Measurements from ENCODE around the gene MICA.

MICA gene

DNA sequence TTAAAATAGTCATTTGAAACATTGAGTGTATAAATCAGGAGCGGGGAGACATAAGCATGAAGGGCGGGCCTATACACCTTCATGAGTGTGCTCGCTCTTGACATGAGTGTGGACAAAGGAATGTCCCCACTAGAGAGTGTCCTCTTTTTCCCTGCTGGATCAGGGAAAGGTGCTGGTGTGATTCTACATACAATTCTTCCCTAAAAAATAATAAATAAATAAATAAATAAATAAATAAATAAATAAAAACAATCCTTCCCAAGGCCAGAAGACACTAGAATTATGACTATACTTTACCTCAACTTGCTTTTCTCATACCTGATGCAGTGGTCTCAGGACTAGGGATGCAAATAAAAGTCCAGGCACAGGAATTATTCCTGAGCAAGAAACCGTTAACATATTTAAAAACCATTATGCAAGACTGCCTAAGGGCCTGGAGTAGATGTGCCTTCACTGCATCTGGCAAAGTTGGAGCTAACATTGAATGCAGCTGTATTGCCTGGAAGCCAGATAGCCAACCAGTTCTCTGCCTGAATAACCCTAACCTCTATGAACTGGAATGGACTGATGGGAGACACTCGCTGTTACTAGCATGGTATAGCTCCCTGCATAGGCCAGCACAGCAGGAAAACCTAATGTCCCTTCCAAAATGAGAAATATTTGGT, 57.1 kb downstream of the MICA start:
- DNase-seq (ENCODE audit: low read depth): no peak

GRCh38 chr6:31462026-31462963, 58.9 kb downstream of the MICA start:
- no peak for DNase-seq (ENCODE audit: low read depth)

DNA sequence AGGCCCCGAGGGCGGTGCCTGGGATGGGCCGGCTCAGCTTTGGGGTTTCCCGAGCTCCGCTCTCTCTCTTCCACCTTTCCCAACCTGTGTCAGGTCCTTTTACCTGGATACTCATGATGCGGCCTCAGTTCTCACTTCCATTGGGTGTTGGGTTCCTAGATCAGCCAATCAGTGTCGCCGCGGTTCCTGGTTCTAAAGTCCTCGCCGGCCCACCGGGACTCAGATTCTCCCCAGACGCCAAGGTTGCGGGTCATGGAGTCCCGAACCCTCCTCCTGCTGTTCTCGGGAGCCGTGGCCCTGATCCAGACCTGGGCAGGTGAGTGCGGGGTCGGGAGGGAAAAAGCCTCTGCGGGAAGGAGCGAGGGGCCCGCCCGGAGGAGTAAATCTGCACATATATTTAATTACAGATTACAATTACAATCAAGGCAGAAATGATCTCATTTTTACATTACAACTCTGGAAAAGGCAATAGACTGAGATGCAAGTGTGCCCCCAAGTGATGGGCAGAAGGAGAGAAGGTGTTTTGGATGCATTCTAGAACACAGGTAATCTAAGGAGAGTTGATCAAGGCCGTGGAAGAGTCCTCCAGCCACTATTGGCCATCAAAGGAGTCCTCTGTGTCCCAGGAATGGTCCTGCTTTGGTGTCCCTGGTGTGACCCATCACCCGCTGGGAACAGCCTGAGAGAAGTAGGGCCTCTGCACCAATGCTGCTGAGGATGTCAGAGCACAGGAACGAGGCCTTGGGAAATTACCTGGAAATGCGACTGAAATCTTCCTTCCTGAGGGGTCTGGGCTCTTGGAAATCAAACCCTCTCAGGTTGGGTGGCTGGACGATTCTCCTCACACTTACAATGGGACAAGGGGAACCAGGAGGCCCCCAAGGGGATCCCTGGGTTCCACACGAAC, 59.8 kb downstream of the MICA start:
- DNase-seq (ENCODE audit: low read depth): peak; percentile 86

GRCh38 chr6:31464252-31465184, 61.1 kb downstream of the MICA start:
- no peak for DNase-seq (ENCODE audit: low read depth)
